Body of pancreas (tissue), 4 donors: Measurements from ENCODE around the gene TMEM92. TPM values are rescaled to one million over a fixed set of nuclear protein-coding genes. Genes with fewer than 3 reads are reported as not detected.
A peak's percentile ranks its signal among the peaks of the same experiment; 100 is the strongest.

ENCODE experiments used
- ATAC-seq: fragments of 150-250 bp; one replicate; pipeline ENCODE4 v1.9.1; 2016
- DNase-seq, 4 donors: peaks; one replicate each; pipeline ENCODE4 v3.0.0-alpha.2; 2019
- H3K27ac ChIP-seq, 4 donors: fragments of 200-600 bp; sonication (generic); 1 replicate in 3 of 4; 2 replicates in 1 of 4; pipeline versions ENCODE4 v1.5.1 to v1.6.1; 2016 to 2019; ENCODE audit warnings: mild to moderate bottlenecking in 1 of 4, mixed read lengths in 1 of 4, moderate library complexity in 1 of 4
- H3K27me3 ChIP-seq, 2 donors: fragments of 200-600 bp; sonication (generic); one replicate each; pipeline ENCODE4 v1.6.0; 2016; ENCODE audit warnings: mild to moderate bottlenecking in 1 of 2
- H3K36me3 ChIP-seq, 2 donors: fragments of 200-600 bp; sonication (generic); replicated peaks in 1 of 2; 2 replicates each; pipeline ENCODE4 v1.5.1; 2016; ENCODE audit warnings: low read depth in 2 of 2; ENCODE audit not compliant: insufficient read depth in 1 of 2
- H3K4me1 ChIP-seq: fragments of 200-600 bp; sonication (generic); one replicate; pipeline ENCODE4 v1.6.0; 2016
- H3K4me3 ChIP-seq, 2 donors: fragments of 200-600 bp; sonication (generic); 1 replicate in 1 of 2; 2 replicates in 1 of 2; pipeline ENCODE4 v1.5.1; 2016 to 2019
- H3K9me3 ChIP-seq, 3 donors: fragments of 200-600 bp; sonication (generic); 1 replicate in 2 of 3; 2 replicates in 1 of 3; pipeline ENCODE4 v1.5.1; 2016
- CTCF ChIP-seq, 7 experiments: fragments of 450-650 bp in 4 of 7; fragments of 200-600 bp in 3 of 7; sonication (generic) in 3 of 7; IDR thresholded peaks; one replicate each; pipeline ENCODE4 v1.5.1; 2016 to 2019; ENCODE audit warnings: antibody characterized with exemption in 7 of 7
- POLR2A ChIP-seq, 3 donors: fragments of 450-650 bp; IDR thresholded peaks; one replicate each; pipeline ENCODE4 v1.6.1; 2016; ENCODE audit warnings: antibody characterized with exemption in 3 of 3, mild to moderate bottlenecking in 2 of 3
- WGBS, 2 donors: methylation state at CpG; one replicate each; pipeline ENCODE4 v1.1.5; 2017; 5-methylcytosine and 5-hydroxymethylcytosine counted together
- intact Hi-C: fragments of 100-400 bp; cut with DNase I; formaldehyde crosslinking; loops from one replicate; pipeline ENCODE4 v1.15.1; 2023
- total RNA-seq, 2 donors: library from RNA; depleted of rRNA; stranded (reverse); fragments of >200 nt; gene quantifications; one replicate each; pipeline ENCODE4 v1.1.0, GENCODE V29; 2016

The TMEM92 gene
- total RNA-seq, 2 donors from 2014 or later = not detected

- intact Hi-C loops = loop anchor here (5.0 kb wide), 1 partner anchor 70 kb away; the partner anchor contains the start of gene COL1A1
- H3K36me3 ChIP-seq = no peaks in the 10 kb centered on the region
- H3K9me3 ChIP-seq = no peaks in the 10 kb centered on the region
- TF ChIP-seq CTCF (IDR thresholded peaks at IDR 0.05) (no peak), POLR2A (IDR thresholded peaks at IDR 0.05) (no peak)
- no peak for ATAC-seq
- H3K27me3 ChIP-seq = peaks cover 0 to 12% of the 10 kb centered on the region in 2 donors
- WGBS, 2 donors = 46 to 62% methylated on average over 7 of the region's 7 CpGs
- H3K4me3 ChIP-seq = no peak overlapping the region
- no peak overlapping the region for H3K27ac ChIP-seq
- DNase-seq = peak in 1 of 4 donors; percentile 2
- H3K4me1 ChIP-seq = peaks cover 16% of the 10 kb centered on the region
Observed at GRCh38 chr17:50272246-50272645, 2.0 kb upstream of the TMEM92 start.

GRCh38 chr17:50272711-50273653 is 1.3 kb upstream of the TMEM92 start:
- intact Hi-C loops = loop anchor here (5.0 kb wide), 1 partner anchor 71 kb away; the partner anchor contains the start of gene COL1A1
- peak overlapping the region; percentile 8 to 37 for H3K4me3 ChIP-seq
- peak; percentile 63 for ATAC-seq
- peaks cover 0 to 12% of the 10 kb centered on the region in 2 donors for H3K27me3 ChIP-seq
- TF ChIP-seq POLR2A (IDR thresholded peaks at IDR 0.05) (no peak), CTCF (IDR thresholded peaks at IDR 0.05) (peak; percentile 43 to 95 (median 74))
- no peaks in the 10 kb centered on the region for H3K9me3 ChIP-seq
- peak in 3 of 4 donors; percentile 49 to 60 (median 51) for DNase-seq
- H3K27ac ChIP-seq = no peak overlapping the region
- H3K36me3 ChIP-seq = no peaks in the 10 kb centered on the region
- WGBS, 2 donors = 4 to 6% methylated on average over 26 to 56 of the region's 57 CpGs
- peaks cover 16% of the 10 kb centered on the region for H3K4me1 ChIP-seq

GRCh38 chr17:50273654-50274040 is 619 bp upstream of the TMEM92 start:
- no peak for DNase-seq
- H3K4me3 ChIP-seq = no peak overlapping the region
- intact Hi-C loops = loop anchor here (5.0 kb wide), 1 partner anchor 71 kb away; the partner anchor contains the start of gene COL1A1

GRCh38 chr17:50274897-50275221 is 593 bp downstream of the TMEM92 start:
- H3K4me3 ChIP-seq = no peak overlapping the region
- no peak for DNase-seq
- ATAC-seq = no peak
- H3K36me3 ChIP-seq = no peaks in the 10 kb centered on the region
- intact Hi-C loops = loop anchor here (5.0 kb wide), 1 partner anchor 73 kb away; the partner anchor contains the start of gene COL1A1
- WGBS, 2 donors = 56 to 77% methylated on average over 4 of the region's 4 CpGs
- peaks cover 16% of the 10 kb centered on the region for H3K4me1 ChIP-seq
- peaks cover 0 to 12% of the 10 kb centered on the region in 2 donors for H3K27me3 ChIP-seq
- no peaks in the 10 kb centered on the region for H3K9me3 ChIP-seq
- H3K27ac ChIP-seq = no peak overlapping the region
- TF ChIP-seq CTCF (IDR thresholded peaks at IDR 0.05) (no peak), POLR2A (IDR thresholded peaks at IDR 0.05) (no peak)

More at GRCh38 chr17:50273654-50274040, 619 bp upstream of the TMEM92 start:
- Histone ChIP-seq H3K9me3 (no peaks in the 10 kb centered on the region), H3K27me3 (peaks cover 0 to 12% of the 10 kb centered on the region in 2 donors), H3K36me3 (no peaks in the 10 kb centered on the region), H3K27ac (no peak overlapping the region), H3K4me1 (peaks cover 16% of the 10 kb centered on the region)
- TF ChIP-seq CTCF (IDR thresholded peaks at IDR 0.05) (no peak), POLR2A (IDR thresholded peaks at IDR 0.05) (no peak)
- 53 to 60% methylated on average over 8 of the region's 8 CpGs for whole genome bisulfite sequencing, 2 donors
- ATAC-seq = no peak
